Gastrocnemius medialis (tissue), 4 donors: ENCODE data around the gene TRIM41.

Experiments used
- CTCF ChIP-seq, 5 experiments: fragments of 450-650 bp in 3 of 5; fragments of 200-600 bp in 2 of 5; sonication (generic) in 2 of 5; IDR thresholded peaks in 4 of 5; conservative IDR thresholded peaks in 1 of 5; 1 replicate in 4 of 5; 2 replicates in 1 of 5; pipeline ENCODE4 v1.5.1; 2016 to 2019; ENCODE audit warnings: antibody characterized with exemption in 5 of 5, mild to moderate bottlenecking in 3 of 5, moderate library complexity in 3 of 5
- POLR2A ChIP-seq, 2 donors: fragments of 450-650 bp; IDR thresholded peaks; one replicate each; pipeline ENCODE4 v1.6.1; 2017; ENCODE audit warnings: antibody characterized with exemption in 2 of 2, mild to moderate bottlenecking in 2 of 2, moderate library complexity in 2 of 2

DNA sequence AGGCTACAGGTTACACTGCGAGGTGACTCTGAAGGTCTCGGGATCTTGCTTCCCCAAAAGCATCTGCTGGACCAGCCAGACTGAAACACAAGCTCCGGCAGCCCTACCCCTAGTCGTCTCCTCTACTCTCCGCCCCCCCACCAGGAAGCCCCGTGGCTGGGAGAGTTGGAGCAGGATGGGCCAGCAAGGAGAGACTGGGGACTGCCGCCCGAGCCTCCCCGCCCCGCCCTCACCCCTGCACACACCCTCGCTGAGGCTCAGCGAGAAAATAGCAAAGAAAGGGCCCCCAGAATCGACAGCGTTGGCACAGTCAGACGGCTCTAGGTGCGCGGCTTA, 19.3 kb upstream of the TRIM41 start:
- TF ChIP-seq POLR2A (IDR thresholded peaks at IDR 0.05) (no peak), CTCF (IDR thresholded peaks at IDR 0.05 in 4 of 5, conservative IDR thresholded peaks at IDR 0.05 in 1 of 5) (no peak)
